ENCODE measurements around the gene SCAI.

SCAI gene

GRCh38 chr9:124897570-124898460 lies 245.5 kb downstream of the SCAI start:
- Histone ChIP-seq H3K27me3 (ENCODE audit: control insufficient read depth in 1 of 2, insufficient read depth in 2 of 2, low read length in 2 of 2) (no peaks in the 10 kb centered on the region), H3K27ac (ENCODE audit: low read depth, low read length) (no peak overlapping the region), H3K9ac (ENCODE audit: low read length) (no peak overlapping the region), H3K4me3 (ENCODE audit: low read depth in 1 of 2, low read length in 2 of 2) (no peak overlapping the region), H3K4me1 (ENCODE audit: insufficient read depth, low read length) (no peaks in the 10 kb centered on the region), H3K9me3 (ENCODE audit: low read length) (no peaks in the 10 kb centered on the region), H3K36me3 (ENCODE audit: insufficient read depth, low read length) (peaks cover 60% of the 10 kb centered on the region)

- Histone ChIP-seq H3K9me3 (ENCODE audit: low read length) (no peaks in the 10 kb centered on the region), H3K9ac (ENCODE audit: low read length) (no peak overlapping the region), H3K27me3 (ENCODE audit: control insufficient read depth in 1 of 2, insufficient read depth in 2 of 2, low read length in 2 of 2) (no peaks in the 10 kb centered on the region), H3K4me3 (ENCODE audit: low read depth in 1 of 2, low read length in 2 of 2) (no peak overlapping the region), H3K27ac (ENCODE audit: low read depth, low read length) (no peak overlapping the region), H3K36me3 (ENCODE audit: insufficient read depth, low read length) (peaks cover 62% of the 10 kb centered on the region), H3K4me1 (ENCODE audit: insufficient read depth, low read length) (no peaks in the 10 kb centered on the region)
These were observed 248.6 kb downstream of the SCAI start for GRCh38 chr9:124894741-124895170.

GRCh38 chr9:124894035-124894740 lies 249.1 kb downstream of the SCAI start:
- Histone ChIP-seq H3K27ac (ENCODE audit: low read depth, low read length) (no peak overlapping the region), H3K9ac (ENCODE audit: low read length) (no peak overlapping the region), H3K36me3 (ENCODE audit: insufficient read depth, low read length) (peaks cover 62% of the 10 kb centered on the region), H3K4me1 (ENCODE audit: insufficient read depth, low read length) (no peaks in the 10 kb centered on the region), H3K4me3 (ENCODE audit: low read depth in 1 of 2, low read length in 2 of 2) (no peak overlapping the region), H3K9me3 (ENCODE audit: low read length) (no peaks in the 10 kb centered on the region), H3K27me3 (ENCODE audit: control insufficient read depth in 1 of 2, insufficient read depth in 2 of 2, low read length in 2 of 2) (no peaks in the 10 kb centered on the region)
